KG1 (cell line): ENCODE results near the gene KIAA1549.

Source experiments
- DNase-seq: peaks from one replicate; lab custom pipeline; 2025; lab: John Stamatoyannopoulos, UW

Gene KIAA1549

DNA sequence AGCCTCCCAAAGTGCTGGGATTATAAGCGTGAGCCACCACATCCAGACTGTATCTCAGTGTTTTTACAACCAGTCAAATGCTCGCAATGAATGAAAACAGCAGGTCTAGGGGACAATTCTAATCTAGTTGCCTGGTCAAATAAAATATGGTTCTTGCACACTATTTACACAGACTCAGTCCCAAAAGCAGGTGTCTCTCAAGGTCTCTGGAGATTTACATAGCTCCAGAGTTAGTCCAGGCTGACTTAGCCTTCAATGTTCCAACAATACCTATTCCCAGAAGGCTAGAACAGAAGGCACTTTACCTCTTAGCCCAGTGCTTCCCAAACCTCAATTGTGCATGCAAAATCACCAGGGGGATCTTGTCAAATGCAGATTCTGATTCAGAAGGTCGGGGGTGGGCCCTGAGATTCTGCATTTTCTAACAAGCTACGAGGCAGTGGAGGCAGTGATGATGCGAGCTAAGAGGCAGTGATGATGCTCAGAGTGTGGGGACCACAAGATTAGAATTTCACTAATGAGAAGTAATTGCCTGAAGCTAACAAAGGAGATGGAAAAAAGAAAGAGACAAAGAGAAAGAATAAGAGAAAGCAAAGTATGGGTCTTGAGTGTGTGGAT lies 6.4 kb downstream of the KIAA1549 start:
- DNase-seq, result no peak

GRCh38 chr7:138974103-138974502 lies 7.1 kb downstream of the KIAA1549 start:
- no peak for DNase-seq

DNA sequence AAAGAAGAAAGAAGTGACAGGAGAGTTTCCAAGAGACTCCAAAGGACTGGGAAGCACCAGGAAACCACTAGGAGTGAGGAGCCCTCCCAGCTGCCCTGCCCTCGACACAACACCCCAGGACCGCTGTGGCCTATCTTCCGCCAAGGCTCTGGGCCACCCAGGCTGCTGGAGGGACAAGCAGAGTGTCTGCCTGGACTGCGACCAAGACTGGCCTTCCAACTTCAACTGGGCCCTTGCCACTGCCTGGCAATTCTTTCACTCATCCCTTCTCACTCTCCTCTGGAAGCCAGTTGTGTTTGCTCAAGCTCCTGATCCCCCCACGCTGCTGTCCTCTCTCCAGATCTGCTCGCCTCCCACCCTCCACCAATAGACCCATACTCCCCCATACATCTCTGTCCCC lies 10.2 kb downstream of the KIAA1549 start:
- no peak for DNase-seq

DNA sequence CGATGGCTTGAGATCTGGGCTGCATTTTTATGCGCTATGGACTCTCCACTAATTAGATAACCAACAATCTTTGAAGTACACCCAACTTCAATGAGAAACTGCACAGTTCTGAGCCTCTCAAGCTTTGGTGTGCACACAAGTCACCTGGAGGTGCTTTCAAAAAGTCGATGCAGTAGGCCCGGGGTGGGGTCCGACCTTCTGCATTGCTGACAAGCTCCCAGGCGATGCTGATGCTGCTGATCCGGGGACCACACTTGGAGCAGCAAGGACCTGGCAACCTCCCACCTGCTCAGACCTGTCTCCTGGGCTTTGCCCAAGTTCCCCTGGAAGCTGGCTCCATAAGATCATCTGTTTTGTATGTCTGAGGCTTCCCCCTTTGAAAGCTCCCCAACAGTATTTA lies 10.7 kb downstream of the KIAA1549 start:
- DNase-seq, result no peak

- no peak for DNase-seq
Observed at GRCh38 chr7:138967159-138967558, 14.0 kb downstream of the KIAA1549 start.

DNA sequence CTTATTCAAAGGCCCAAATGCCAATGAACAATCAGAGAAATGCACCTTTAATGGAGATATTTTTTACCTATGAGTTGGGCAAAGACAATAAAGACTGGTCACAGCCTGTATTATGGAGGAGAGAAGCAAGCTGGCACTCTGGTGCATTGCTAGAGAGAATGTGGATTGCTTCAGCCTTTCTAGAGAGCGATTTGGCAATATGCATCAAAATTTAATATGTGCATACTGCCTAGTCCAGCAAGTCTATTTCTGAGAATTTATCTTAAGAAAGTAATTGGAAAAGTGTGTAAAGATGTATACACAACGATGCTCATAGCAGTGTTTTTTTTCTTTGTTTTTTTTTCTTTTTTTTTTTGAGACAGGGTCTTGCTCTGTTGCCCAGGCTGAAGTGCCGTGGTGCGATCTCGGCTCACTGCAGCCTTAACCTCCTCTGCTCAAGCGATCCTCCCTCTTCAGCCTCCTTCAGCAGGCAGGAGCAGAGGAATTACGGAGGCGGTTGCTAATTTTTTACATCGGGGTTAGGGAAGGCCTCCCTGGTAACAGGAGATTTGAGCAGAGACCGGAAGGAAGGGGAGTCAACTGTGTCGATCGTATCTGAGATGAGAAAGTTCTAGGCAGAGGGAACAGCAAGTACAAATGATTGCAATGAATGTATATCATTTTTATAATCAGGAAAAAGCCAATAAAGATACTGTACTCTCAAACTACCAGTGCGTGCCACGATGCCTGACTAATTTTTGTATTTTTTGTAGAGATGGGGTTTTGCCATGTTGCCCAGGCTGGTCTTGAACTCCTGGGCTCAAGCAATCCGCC lies 16.4 kb downstream of the KIAA1549 start:
- no peak for DNase-seq

GRCh38 chr7:138963675-138964074 lies 17.5 kb downstream of the KIAA1549 start:
- DNase-seq, result no peak

DNA sequence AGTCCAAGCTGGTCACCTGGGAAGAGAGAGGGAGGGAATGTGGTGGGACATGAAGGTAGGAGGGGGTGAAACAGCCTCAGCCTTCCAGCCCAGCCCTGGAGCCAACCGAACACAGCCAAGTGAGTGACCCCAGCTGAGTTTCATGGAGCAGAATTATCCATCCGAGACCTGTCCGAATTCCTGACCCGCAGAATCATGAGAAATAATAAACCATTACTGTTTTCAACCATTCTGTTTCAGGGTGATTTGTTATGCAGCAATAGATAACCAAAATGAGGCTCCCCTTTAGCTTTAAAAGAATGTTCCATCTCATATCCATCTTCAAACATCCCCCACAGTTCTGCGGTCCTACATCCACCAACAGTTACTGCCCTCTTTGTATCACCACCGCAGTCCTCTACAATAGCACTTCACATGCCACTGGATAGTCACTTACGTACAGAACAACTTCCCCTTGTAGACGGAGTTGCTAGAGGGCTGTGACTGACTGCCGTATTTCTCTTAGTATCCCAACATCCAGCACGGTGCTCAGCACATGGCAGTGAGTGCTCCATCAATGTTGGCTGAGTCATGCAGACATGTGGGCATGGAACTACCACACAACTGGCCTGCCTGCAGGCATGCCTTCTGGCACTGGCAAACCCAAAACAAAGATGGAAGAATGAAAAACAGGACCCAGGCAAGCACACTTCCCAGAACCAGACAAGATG lies 18.5 kb downstream of the KIAA1549 start:
- no peak for DNase-seq

DNA sequence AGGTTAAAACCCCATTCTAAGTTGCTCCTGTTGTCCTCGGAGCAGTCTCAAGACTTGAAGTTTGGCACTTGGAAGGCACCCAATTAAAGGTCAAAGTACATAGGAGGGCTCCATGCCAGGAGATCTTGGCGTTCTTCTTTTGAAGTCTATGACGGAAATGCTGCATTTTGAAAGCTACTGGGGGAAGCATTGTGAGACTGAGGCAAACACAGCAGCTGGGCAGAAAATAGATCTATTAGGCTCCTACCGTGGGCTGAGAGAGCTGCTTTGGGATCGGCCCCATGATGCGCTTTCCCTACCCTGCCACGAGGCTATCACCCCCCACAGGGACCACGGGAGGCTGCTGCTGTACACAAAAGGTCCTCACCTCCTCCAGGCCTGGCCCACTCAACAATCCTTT lies 20.0 kb downstream of the KIAA1549 start:
- DNase-seq, result no peak

DNA sequence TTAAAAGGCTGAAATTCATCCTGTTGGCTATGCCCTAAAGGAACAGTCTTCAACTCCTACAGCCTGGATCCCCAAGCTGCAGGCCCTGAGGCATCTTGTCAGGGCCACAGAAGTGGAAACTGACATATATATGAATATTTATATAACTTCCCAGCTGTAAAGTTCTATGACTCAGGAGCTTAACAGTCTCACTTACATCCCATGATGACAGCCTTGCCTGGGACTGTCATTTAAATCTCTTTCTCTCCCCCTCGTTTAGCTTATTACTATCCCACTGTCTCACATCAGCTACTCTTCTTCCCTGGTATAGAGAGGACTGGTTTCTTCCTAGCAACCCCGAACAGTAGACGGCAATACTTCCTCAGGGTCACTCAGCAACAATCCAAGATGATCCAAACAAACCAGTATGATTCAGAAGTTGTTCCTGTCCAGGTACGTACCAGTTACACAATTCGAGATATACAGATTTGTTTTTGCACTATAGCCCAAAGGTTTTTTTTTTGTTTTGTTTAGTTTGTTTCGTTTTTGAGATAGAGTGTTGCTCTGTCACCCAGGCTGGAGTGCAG lies 22.7 kb downstream of the KIAA1549 start:
- DNase-seq, result no peak

DNA sequence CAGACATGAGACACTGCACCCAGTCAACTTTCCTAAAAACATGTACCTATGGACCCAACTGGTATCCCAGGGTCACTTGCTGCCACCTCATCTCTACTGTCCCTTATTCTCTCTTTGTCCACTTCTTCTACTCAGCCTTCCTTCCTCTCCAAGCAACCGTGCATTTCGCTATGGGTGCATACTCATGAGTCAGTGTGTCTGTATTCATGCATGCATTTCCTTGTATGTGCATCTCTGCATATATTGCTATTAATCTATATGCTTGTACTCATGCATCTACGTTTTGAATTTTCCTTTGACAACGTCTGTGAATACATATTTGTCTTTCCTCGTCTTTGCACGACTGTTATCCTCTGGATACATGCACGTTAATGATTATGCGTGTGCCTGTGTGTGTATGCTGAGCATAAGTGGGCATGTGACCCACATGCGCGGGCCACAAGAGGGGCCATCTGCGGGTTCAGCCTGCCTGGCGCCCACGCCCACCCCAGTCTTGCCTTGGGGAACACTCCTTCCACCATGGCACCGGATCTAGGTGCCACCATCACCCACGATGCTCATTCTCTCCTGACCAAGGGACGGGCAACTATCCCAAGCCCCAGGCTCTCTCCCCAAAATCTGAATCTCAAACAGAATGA lies 23.3 kb downstream of the KIAA1549 start:
- no peak for DNase-seq

DNA sequence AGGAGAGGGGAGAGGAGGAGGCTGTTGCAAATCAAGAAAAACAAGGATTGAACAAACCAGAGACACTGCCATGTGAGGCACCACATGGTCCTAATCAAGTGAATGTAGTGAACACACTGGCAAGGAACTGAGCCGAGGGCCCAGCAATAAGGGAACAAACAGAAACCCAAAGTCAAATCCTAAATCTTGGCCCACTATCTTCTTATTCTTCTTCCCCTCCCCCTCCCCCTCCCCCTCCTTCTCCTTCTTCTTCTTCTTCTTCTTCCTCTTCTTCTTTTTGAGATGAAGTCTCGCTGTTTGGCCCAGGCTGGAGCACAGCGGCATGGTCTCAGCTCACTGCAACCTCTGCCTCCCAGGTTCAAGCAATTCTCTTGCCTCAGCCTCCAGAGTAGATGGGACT lies 24.0 kb downstream of the KIAA1549 start:
- no peak for DNase-seq

GRCh38 chr7:138954545-138955475 lies 26.4 kb downstream of the KIAA1549 start:
- no peak for DNase-seq

DNA sequence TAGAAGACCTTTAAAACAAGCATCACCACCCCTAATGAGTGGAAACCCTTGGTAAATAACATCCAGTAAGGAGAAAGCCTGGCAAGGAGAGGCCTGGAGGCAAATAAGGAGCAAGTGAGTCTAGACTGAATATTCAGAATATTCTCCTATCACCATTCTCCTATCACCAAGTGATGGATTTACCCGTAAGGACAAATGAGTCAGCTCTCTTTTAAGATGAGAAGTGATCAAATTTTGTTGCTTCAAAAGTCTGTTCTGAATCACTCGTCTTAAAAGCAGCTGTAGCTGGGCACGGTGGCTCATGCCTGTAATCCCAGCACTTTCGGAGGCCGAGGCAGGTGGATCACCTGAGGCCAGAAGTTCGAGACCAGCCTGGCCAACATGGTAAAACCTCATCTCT lies 28.4 kb downstream of the KIAA1549 start:
- DNase-seq, result no peak

DNA sequence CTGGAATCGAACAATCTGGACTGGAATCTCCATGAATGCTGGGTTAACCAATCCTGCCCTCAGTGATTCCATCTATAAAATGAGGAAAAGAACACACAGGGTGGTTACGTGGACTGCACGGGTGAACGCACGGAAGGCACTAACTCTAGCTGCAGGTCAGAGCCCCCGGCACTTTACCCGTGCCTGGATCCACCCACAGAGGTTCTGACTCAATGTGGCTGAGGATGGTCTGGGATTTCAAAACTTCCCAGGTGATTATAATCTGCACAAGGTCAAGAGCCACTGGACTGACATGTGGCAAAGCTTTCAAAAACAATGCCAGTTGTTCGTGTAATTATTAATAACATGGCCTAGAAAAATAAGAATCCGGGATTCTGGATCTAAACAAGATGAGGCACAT lies 29.2 kb downstream of the KIAA1549 start:
- DNase-seq, result no peak

GRCh38 chr7:138949421-138950088 lies 31.6 kb downstream of the KIAA1549 start:
- no peak for DNase-seq

- no peak for DNase-seq
Observed at GRCh38 chr7:138948403-138948802, 32.8 kb downstream of the KIAA1549 start.

- DNase-seq, result no peak
Observed at GRCh38 chr7:138945821-138946220, 35.4 kb downstream of the KIAA1549 start.

GRCh38 chr7:138945154-138945553 lies 36.0 kb downstream of the KIAA1549 start:
- no peak for DNase-seq

GRCh38 chr7:138944592-138944991 lies 36.6 kb downstream of the KIAA1549 start:
- DNase-seq, result no peak

- no peak for DNase-seq
Observed at GRCh38 chr7:138943061-138943460, 38.1 kb downstream of the KIAA1549 start.
